ENCODE data around the gene PCSK4. TPM values are rescaled to one million over a fixed set of nuclear protein-coding genes. Genes with fewer than 3 reads are reported as not detected.
"Not testable (repeated sequence)": the region's sequence is repeated elsewhere in the genome, so short reads cannot be mapped to it uniquely, and the experiment has no call there.

Gene PCSK4
- total and polyA plus RNA-seq, 2 donors, result 1.6 to 2.7 TPM

DNA sequence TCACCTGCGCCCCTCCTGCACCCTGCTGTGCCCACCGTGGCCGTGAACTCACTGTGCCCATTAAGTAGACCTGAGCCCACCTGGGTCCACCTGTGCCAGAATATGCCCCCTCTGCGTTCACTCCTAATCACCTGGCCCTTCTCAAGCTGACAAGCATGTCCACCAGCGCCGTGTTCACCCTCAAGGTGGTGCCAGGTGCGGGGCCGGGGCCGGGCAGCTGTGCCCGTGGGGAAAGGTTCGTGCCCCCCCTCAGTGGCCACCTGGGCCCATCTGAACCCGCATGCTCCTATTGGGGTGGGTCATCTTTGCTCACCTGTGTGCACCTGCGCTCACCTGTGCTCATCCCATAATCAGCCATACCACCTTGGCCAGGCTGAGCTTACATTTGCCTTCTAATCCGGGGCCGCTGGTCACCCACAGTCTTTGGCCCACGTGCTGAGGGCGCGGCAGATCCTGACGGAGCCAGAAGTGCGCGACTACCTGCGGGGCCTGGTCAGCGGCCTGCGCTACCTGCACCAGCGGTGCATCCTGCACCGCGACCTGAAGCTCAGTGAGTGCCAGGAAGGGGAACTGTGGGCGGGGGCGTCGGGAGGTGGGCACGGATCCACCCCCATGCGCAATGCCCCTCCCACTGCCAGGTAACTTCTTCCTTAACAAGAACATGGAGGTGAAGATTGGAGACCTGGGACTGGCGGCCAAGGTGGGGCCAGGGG is 36.1 kb upstream of the PCSK4 start:
- H3K27ac ChIP-seq (ENCODE audit: low read depth), result no peak overlapping the region
- H3K4me1 ChIP-seq (ENCODE audit: insufficient read depth), result no peaks in the 10 kb centered on the region
- no peak overlapping the region for H3K4me3 ChIP-seq (ENCODE audit: low read depth, low read length)
- DNase-seq (ENCODE audit: extremely low spot score), result no peak
- 82% methylated on average over 33 of the region's 33 CpGs for WGBS
- no peaks in the 10 kb centered on the region for H3K36me3 ChIP-seq (ENCODE audit: insufficient read depth)

- no peaks in the 10 kb centered on the region for H3K4me1 ChIP-seq (ENCODE audit: insufficient read depth)
- H3K4me3 ChIP-seq (ENCODE audit: low read depth, low read length), result no peak overlapping the region
- H3K27ac ChIP-seq (ENCODE audit: low read depth), result no peak overlapping the region
- no peak for DNase-seq (ENCODE audit: extremely low spot score)
- H3K36me3 ChIP-seq (ENCODE audit: insufficient read depth), result no peaks in the 10 kb centered on the region
- WGBS, result 68% methylated on average over 31 of the region's 31 CpGs
Observed at GRCh38 chr19:1525343-1525742, 35.2 kb upstream of the PCSK4 start.

DNA sequence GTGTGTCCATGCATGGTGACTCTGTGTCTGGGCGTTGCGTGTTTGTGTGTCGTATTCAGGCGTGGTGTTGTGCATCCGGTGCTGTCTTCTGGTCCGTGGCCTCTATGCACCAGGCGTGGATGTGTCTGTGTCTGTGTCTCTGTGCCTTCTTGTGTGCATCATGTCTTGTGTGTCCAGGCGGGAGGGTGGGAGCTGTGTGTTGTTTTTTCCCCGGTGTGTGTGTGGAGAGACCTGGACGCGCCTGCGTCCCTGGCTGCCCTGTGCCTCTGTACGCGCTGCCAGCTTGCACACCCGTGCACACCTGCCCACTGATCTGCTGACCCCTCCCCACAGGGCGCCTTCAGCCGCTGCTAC is 34.8 kb upstream of the PCSK4 start:
- Histone ChIP-seq H3K4me3 (ENCODE audit: low read depth, low read length) (no peak overlapping the region), H3K27ac (ENCODE audit: low read depth) (no peak overlapping the region), H3K36me3 (ENCODE audit: insufficient read depth) (no peaks in the 10 kb centered on the region), H3K4me1 (ENCODE audit: insufficient read depth) (no peaks in the 10 kb centered on the region)
- DNase-seq (ENCODE audit: extremely low spot score), result no peak
- WGBS, result 65% methylated on average over 17 of the region's 17 CpGs

DNA sequence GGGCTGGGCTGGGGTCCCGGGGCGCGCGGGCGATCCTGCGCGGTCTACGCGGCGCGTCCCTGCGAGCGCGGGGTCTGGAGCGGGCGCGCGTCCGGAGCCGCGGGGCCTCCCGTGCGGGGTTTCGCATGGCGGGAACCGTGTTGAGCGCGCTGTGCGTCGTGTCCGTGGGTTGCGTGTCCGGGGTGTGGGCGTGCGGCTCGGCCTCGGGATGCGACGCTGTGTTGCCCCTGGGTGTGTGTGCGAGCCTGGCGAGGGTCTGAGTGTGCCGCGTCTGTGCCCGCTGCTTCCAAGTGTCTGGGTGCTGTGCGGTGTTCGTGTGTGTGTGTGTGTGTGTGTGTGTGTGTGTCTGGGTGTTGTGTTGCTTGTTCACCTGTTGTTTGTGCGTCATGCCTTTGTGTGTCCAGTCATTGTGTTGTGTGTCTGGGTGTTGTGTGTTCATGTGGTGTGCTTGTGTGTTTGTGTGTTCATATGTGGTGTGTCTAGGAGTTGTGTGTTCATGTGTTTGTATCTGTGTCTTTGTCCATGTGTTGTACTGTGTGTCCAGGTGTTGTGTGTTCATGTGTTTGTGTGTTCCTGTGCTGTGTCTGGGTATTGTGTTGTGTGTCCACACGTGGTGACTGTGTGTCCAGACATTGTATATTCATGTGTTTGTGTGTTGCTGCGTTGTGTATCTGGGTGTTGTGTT is 34.3 kb upstream of the PCSK4 start:
- no peaks in the 10 kb centered on the region for H3K4me1 ChIP-seq (ENCODE audit: insufficient read depth)
- 9% methylated on average over 49 of the region's 49 CpGs for WGBS
- no peaks in the 10 kb centered on the region for H3K36me3 ChIP-seq (ENCODE audit: insufficient read depth)
- H3K4me3 ChIP-seq (ENCODE audit: low read depth, low read length), result peak overlapping the region; percentile 25
- no peak for DNase-seq (ENCODE audit: extremely low spot score)
- no peak overlapping the region for H3K27ac ChIP-seq (ENCODE audit: low read depth)

GRCh38 chr19:1523412-1524286 is 33.5 kb upstream of the PCSK4 start, which contains the start of gene PLK5:
TSS of gene PLK5 (plus strand) at chr19:1524077. CDS start at chr19:1526997, 2,920 bp downstream.
- no peak for DNase-seq (ENCODE audit: extremely low spot score)
- 8% methylated on average over 92 of the region's 92 CpGs for WGBS
- H3K4me1 ChIP-seq (ENCODE audit: insufficient read depth), result no peaks in the 10 kb centered on the region
- H3K36me3 ChIP-seq (ENCODE audit: insufficient read depth), result no peaks in the 10 kb centered on the region
- H3K27ac ChIP-seq (ENCODE audit: low read depth), result no peak within 1 kb of the TSS
- peak within 1 kb of the TSS; percentile 25 for H3K4me3 ChIP-seq (ENCODE audit: low read depth, low read length)

- H3K27ac ChIP-seq (ENCODE audit: low read depth), result no peak overlapping the region
- H3K4me3 ChIP-seq (ENCODE audit: low read depth, low read length), result no peak overlapping the region
- no peaks in the 10 kb centered on the region for H3K36me3 ChIP-seq (ENCODE audit: insufficient read depth)
- H3K4me1 ChIP-seq (ENCODE audit: insufficient read depth), result no peaks in the 10 kb centered on the region
- 67% methylated on average over 18 of the region's 18 CpGs for WGBS
- no peak for DNase-seq (ENCODE audit: extremely low spot score)
Observed at GRCh38 chr19:1522838-1523237, 32.7 kb upstream of the PCSK4 start.

DNA sequence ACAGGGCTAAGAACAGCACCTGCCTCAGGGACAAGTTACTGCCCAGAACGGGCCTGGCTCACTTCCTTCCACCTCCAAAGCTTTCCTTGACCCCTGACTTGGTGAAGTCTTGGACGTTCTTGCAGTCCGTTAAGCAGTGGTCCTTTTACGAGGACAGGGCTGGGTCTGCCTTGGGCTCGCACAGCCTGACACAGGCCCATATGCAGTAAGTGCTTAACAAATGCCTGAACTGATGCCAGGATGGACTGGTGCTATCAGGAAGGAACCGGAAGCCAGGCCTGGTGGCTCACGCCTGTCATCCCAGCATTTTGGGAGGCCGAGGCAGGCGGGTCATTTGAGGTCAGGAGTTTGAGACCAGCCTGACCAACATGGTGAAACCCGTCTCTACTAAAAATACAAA is 31.9 kb upstream of the PCSK4 start:
- no peak for DNase-seq (ENCODE audit: extremely low spot score)
- WGBS, result 52% methylated on average over 10 of the region's 10 CpGs
- H3K4me3 ChIP-seq (ENCODE audit: low read depth, low read length), result no peak overlapping the region
- no peaks in the 10 kb centered on the region for H3K4me1 ChIP-seq (ENCODE audit: insufficient read depth)
- H3K27ac ChIP-seq (ENCODE audit: low read depth), result no peak overlapping the region
- no peaks in the 10 kb centered on the region for H3K36me3 ChIP-seq (ENCODE audit: insufficient read depth)

GRCh38 chr19:1521636-1522035 is 31.5 kb upstream of the PCSK4 start:
- DNase-seq (ENCODE audit: extremely low spot score), result no peak
- H3K4me3 ChIP-seq (ENCODE audit: low read depth, low read length), result no peak overlapping the region
- no peaks in the 10 kb centered on the region for H3K4me1 ChIP-seq (ENCODE audit: insufficient read depth)
- WGBS, result 30% methylated on average over 14 of the region's 14 CpGs
- H3K36me3 ChIP-seq (ENCODE audit: insufficient read depth), result no peaks in the 10 kb centered on the region
- no peak overlapping the region for H3K27ac ChIP-seq (ENCODE audit: low read depth)

DNA sequence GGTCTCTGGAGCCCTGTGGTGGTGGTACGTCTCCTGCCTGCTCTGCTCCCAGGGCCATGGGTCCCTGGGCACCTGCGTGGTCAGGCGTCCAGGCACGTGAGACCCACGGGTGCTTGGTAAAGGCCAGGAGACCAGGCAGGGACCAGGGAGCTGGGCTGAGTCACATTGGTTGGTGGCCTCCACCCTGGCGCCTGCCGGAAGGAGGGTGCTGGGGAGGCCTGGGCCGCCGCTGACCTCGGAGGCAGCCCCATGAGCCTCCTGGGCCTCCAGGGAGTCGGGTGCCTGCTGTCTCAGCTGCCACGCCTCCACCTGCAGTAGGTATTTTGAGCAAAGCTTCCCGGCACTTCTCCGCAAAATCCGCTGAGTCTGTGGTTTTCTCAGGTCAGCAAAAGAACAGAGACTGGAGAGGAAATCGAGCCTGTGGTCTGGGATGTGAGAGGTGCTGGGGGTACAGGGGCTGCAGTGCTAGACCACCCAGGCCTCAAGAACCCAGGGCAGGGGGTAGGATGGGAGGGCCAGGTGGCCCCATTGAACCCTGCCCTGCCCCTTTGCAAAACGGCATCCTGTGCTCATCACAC is 30.1 kb upstream of the PCSK4 start:
- Histone ChIP-seq H3K36me3 (ENCODE audit: insufficient read depth) (no peaks in the 10 kb centered on the region), H3K27ac (ENCODE audit: low read depth) (no peak overlapping the region), H3K4me3 (ENCODE audit: low read depth, low read length) (no peak overlapping the region), H3K4me1 (ENCODE audit: insufficient read depth) (no peaks in the 10 kb centered on the region)
- DNase-seq (ENCODE audit: extremely low spot score), result no peak
- WGBS, result 81% methylated on average over 17 of the region's 17 CpGs

DNA sequence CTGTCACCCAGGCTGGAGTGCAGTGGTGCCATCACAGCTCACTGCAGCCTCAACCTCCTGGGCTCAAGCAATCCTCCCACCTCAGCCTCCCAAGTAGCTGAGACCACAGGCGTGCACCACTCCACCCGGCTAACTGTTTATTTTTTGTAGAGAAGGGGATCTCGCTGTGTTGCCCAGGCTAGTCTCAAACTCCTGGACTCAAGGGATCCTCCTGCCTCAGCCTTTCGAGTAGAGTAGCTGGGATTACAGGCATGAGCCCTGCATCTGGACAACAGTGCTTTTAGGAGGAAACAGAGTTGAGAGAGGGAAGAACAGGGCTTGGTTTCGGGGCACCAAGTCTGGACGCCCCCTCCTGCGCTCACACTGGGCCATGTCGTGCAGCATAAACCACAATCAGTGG is 29.7 kb upstream of the PCSK4 start:
- DNase-seq (ENCODE audit: extremely low spot score); H3K27ac ChIP-seq (ENCODE audit: low read depth); H3K4me3 ChIP-seq (ENCODE audit: low read depth, low read length); H3K4me1 ChIP-seq (ENCODE audit: insufficient read depth); H3K36me3 ChIP-seq (ENCODE audit: insufficient read depth): not testable (repeated sequence)
- WGBS, result 94% methylated on average over 8 of the region's 8 CpGs

GRCh38 chr19:1518471-1518870 is 28.3 kb upstream of the PCSK4 start:
- no peak for DNase-seq (ENCODE audit: extremely low spot score)
- Histone ChIP-seq H3K4me3 (ENCODE audit: low read depth, low read length) (no peak overlapping the region), H3K36me3 (ENCODE audit: insufficient read depth) (no peaks in the 10 kb centered on the region), H3K27ac (ENCODE audit: low read depth) (no peak overlapping the region), H3K4me1 (ENCODE audit: insufficient read depth) (no peaks in the 10 kb centered on the region)
- WGBS, result 90% methylated on average over 4 of the region's 4 CpGs

- WGBS, result 80% methylated on average over 8 of the region's 8 CpGs
- Histone ChIP-seq H3K4me3 (ENCODE audit: low read depth, low read length) (no peak overlapping the region), H3K27ac (ENCODE audit: low read depth) (no peak overlapping the region), H3K36me3 (ENCODE audit: insufficient read depth) (no peaks in the 10 kb centered on the region), H3K4me1 (ENCODE audit: insufficient read depth) (peaks cover 2% of the 10 kb centered on the region)
- DNase-seq (ENCODE audit: extremely low spot score), result no peak
Observed at GRCh38 chr19:1516395-1516753, 26.2 kb upstream of the PCSK4 start.

DNA sequence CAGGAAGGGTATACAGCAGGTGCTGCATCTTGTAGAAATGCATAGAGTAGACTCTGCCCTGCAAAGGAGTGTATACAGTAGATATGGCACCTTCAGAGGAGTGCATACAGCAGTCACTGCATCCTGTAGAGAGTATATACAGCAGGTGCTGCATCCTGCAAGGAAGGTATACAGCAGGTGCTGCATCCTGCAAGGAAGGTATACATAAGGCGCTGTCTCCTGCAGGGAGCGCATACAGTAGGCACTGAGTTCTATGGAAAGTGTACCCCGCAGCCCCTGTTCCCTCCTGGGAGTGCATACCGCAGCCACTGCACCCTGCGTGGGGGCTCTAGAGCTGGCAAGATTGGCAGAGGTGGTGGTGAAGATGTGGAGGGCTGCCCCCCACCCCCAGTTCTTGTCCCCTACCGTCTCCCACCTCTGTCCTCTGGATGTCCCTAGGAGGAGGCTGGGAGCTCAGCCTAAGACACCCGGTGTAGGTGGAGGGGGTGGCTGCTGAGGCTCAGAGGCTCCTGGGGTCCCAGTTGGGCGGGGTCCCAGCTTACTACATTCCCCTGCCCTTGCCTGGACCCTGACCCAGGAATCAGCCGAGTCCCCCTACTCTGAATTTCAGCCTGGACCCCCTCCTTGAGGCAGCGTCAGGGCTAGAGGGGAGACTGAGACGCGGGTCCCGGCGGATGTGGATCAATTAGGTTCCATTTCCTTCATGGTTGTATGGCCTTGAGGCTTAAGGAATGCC is 25.0 kb upstream of the PCSK4 start:
- no peak for DNase-seq (ENCODE audit: extremely low spot score)
- H3K4me3 ChIP-seq (ENCODE audit: low read depth, low read length), result no peak overlapping the region
- H3K4me1 ChIP-seq (ENCODE audit: insufficient read depth), result peaks cover 2% of the 10 kb centered on the region
- 73% methylated on average over 14 of the region's 14 CpGs for WGBS
- H3K36me3 ChIP-seq (ENCODE audit: insufficient read depth), result no peaks in the 10 kb centered on the region
- no peak overlapping the region for H3K27ac ChIP-seq (ENCODE audit: low read depth)
